OCI-LY1 (cell line): ENCODE data around the gene CHMP6.

Experiments used
- CTCF ChIP-seq: fragments of 200-600 bp; sonication (generic), shearing (Covaris generic); IDR thresholded peaks from 2 replicates; pipeline ENCODE4 v1.5.1; 2017; ENCODE audit warnings: mild to moderate bottlenecking, antibody characterized with exemption, low read length, moderate library complexity, mixed read lengths
- EZH2 ChIP-seq: fragments of 200-600 bp; sonication (generic), shearing (Covaris generic); IDR thresholded peaks from 2 replicates; pipeline ENCODE4 v1.8.0; 2017; ENCODE audit warnings: borderline replicate concordance, mixed run types, mild to moderate bottlenecking, antibody characterized with exemption, low read length, moderate library complexity, mixed read lengths

- no peak for TF ChIP-seq EZH2
- TF ChIP-seq CTCF, result no peak
Observed at GRCh38 chr17:80991645-80992076, at the start of gene CHMP6.
